GM06990 (cell line): ENCODE data around the gene MAML3.

Source experiments
- DNase-seq: peaks from one replicate; pipeline ENCODE4 v3.0.0-alpha.2; 2011; ENCODE audit not compliant: insufficient read length; ENCODE audit errors: extremely low read depth
- H3K27me3 ChIP-seq: replicated peaks from 2 replicates; pipeline ENCODE4 v1.6.0; 2011; ENCODE audit warnings: low read length; ENCODE audit not compliant: control insufficient read depth, insufficient read depth
- H3K36me3 ChIP-seq: 2 replicates; pipeline ENCODE4 v1.5.1; 2011; ENCODE audit warnings: low read length; ENCODE audit not compliant: control insufficient read depth, insufficient read depth
- H3K4me3 ChIP-seq: replicated peaks from 2 replicates; pipeline ENCODE4 v1.5.1; 2011; ENCODE audit warnings: low read depth, mild to moderate bottlenecking, control low read depth, low read length
- TF ChIP-seq, protein P1 (sequence below): IDR thresholded peaks from 2 replicates; pipeline ENCODE4 v1.5.1; 2011; ENCODE audit warnings: low read length, control low read depth, mild to moderate bottlenecking, inconsistent platforms; ENCODE audit not compliant: insufficient read depth, poor library complexity, severe bottlenecking

The MAML3 gene

DNA sequence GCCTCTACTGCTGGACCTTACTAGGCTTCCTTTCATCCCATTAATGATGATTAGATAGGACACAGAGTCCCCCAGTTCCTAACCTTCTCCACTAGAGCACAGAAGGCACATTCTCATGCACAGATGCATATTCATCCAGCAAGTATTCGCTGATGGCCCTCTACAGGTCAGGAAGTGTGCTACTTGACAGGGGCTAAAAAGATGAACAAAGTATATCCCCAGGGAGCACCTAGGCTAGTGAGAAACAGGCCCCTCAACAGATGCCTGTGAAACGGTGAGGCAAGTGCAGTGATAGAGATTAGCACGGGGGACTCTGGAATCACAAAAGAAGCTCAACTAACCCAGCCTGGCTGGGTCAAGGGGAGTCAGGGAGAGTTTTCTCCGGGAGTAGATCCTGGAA, 392.5 kb downstream of the MAML3 start:
- H3K36me3 ChIP-seq: no peaks in the 10 kb centered on the region
- no peak for DNase-seq
- TF ChIP-seq, protein P1, sequence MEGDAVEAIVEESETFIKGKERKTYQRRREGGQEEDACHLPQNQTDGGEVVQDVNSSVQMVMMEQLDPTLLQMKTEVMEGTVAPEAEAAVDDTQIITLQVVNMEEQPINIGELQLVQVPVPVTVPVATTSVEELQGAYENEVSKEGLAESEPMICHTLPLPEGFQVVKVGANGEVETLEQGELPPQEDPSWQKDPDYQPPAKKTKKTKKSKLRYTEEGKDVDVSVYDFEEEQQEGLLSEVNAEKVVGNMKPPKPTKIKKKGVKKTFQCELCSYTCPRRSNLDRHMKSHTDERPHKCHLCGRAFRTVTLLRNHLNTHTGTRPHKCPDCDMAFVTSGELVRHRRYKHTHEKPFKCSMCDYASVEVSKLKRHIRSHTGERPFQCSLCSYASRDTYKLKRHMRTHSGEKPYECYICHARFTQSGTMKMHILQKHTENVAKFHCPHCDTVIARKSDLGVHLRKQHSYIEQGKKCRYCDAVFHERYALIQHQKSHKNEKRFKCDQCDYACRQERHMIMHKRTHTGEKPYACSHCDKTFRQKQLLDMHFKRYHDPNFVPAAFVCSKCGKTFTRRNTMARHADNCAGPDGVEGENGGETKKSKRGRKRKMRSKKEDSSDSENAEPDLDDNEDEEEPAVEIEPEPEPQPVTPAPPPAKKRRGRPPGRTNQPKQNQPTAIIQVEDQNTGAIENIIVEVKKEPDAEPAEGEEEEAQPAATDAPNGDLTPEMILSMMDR: peak; percentile 35
- H3K4me3 ChIP-seq: no peak overlapping the region
- H3K27me3 ChIP-seq: no peaks in the 10 kb centered on the region; the same call in none of the 2 replicates

- Histone ChIP-seq H3K4me3 (no peak overlapping the region), H3K27me3 (no peaks in the 10 kb centered on the region; the same call in none of the 2 replicates), H3K36me3 (no peaks in the 10 kb centered on the region)
- DNase-seq: no peak
- TF ChIP-seq, protein P1: no peak
Observed at GRCh38 chr4:139760567-139760966, 393.4 kb downstream of the MAML3 start.

- TF ChIP-seq, protein P1: no peak
- no peak overlapping the region for H3K4me3 ChIP-seq
- no peaks in the 10 kb centered on the region for H3K36me3 ChIP-seq
- no peak for DNase-seq
- no peaks in the 10 kb centered on the region; the same call in none of the 2 replicates for H3K27me3 ChIP-seq
Observed at GRCh38 chr4:139759097-139759496, 394.9 kb downstream of the MAML3 start.

DNA sequence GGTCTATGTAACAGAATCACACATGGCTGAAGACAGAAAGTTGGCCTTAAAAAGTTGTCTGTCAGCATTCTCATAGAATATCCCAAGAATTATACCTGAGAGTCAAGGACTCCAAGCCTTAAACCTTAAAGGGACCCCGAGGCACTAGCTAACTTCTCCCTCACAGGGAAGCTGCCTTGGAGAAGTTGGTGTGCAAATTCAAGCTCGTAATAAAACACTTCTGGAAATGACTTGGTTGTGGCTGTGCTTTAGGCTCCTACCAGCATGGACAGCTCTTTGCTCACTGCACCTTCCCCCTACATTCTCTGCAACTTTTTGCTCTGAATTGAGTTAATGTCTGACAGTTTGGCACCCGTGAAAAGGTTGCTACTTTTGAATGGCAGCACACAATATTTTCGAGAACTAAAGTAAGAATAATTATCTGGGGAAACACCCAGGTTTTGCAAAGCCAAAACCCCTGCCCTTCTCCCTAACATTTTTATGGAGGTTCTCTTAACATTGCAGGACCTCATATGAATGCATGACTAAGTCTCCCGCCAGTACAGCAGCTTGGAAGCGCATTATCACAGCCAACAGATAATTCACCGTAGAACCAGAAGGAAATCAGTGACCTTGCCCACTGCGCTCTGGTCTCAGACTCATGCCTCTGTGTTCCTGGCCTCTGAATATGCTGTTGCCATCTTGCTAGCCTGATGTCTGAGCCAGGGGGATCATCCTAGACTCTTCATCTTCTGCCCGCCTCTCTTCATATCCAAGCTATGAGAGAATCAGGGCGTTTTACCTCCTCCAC, 397.4 kb downstream of the MAML3 start:
- TF ChIP-seq, protein P1: no peak
- no peak for DNase-seq
- Histone ChIP-seq H3K4me3 (no peak overlapping the region), H3K36me3 (no peaks in the 10 kb centered on the region), H3K27me3 (no peaks in the 10 kb centered on the region; the same call in 1 of the 2 replicates)

- Histone ChIP-seq H3K4me3 (no peak overlapping the region), H3K27me3 (peaks cover 2% of the 10 kb centered on the region; the same call in 1 of the 2 replicates), H3K36me3 (no peaks in the 10 kb centered on the region)
- TF ChIP-seq, protein P1: no peak
- no peak for DNase-seq
Observed at GRCh38 chr4:139754938-139755337, 399.0 kb downstream of the MAML3 start.
